HG02571 (cell line): ENCODE data around the gene ATXN7.

Experiments
- ATAC-seq: cut with Tn5 transposase; IDR thresholded peaks from one replicate; pipeline ENCODE4 v1.9.1; 2021; ENCODE audit warnings: mild to moderate bottlenecking, moderate library complexity; ENCODE audit not compliant: unreplicated experiment

The ATXN7 gene

GRCh38 chr3:63863150-63864007 lies at the start of gene ATXN7, which contains the start of gene THOC7:
Gene ATXN7 (plus strand): TSS chr3:63863867. CDS start chr3:63912599, 48,732 bp downstream.
Gene THOC7 (minus strand): TSS chr3:63863805. CDS start chr3:63863790, 15 bp downstream.
- ATAC-seq, result peak; percentile 70

GRCh38 chr3:63814237-63814636 lies 49.4 kb upstream of the ATXN7 start:
- no peak for ATAC-seq

GRCh38 chr3:63817225-63817624 lies 46.4 kb upstream of the ATXN7 start:
- no peak for ATAC-seq

GRCh38 chr3:63818282-63819150 lies 45.2 kb upstream of the ATXN7 start:
- ATAC-seq, result peak; percentile 66

GRCh38 chr3:63819151-63819398 lies 44.6 kb upstream of the ATXN7 start, which contains the start of gene C3orf49:
Gene C3orf49 (plus strand): TSS chr3:63819299. CDS start chr3:63819472, 173 bp downstream.
- no peak for ATAC-seq

GRCh38 chr3:63824309-63824708 lies 39.4 kb upstream of the ATXN7 start:
- no peak for ATAC-seq

GRCh38 chr3:63830526-63830925 lies 33.1 kb upstream of the ATXN7 start:
- no peak for ATAC-seq

GRCh38 chr3:63832395-63832794 lies 31.3 kb upstream of the ATXN7 start:
- ATAC-seq, result no peak

GRCh38 chr3:63841704-63842103 lies 22.0 kb upstream of the ATXN7 start:
- no peak for ATAC-seq

GRCh38 chr3:63842127-63842526 lies 21.5 kb upstream of the ATXN7 start:
- ATAC-seq, result no peak

- ATAC-seq, result no peak
These were observed 18.5 kb upstream of the ATXN7 start for GRCh38 chr3:63845215-63845614.

- ATAC-seq, result no peak
These were observed 15.8 kb upstream of the ATXN7 start for GRCh38 chr3:63847718-63848450.

GRCh38 chr3:63849175-63849574 lies 14.5 kb upstream of the ATXN7 start:
- no peak for ATAC-seq

GRCh38 chr3:63851287-63851686 lies 12.4 kb upstream of the ATXN7 start:
- ATAC-seq, result no peak

- ATAC-seq, result no peak
These were observed 10.6 kb upstream of the ATXN7 start for GRCh38 chr3:63853106-63853505.

GRCh38 chr3:63855333-63855940 lies 8.2 kb upstream of the ATXN7 start:
- ATAC-seq, result no peak

GRCh38 chr3:63857311-63857710 lies 6.4 kb upstream of the ATXN7 start:
- ATAC-seq, result no peak

- ATAC-seq, result no peak
These were observed 2.9 kb upstream of the ATXN7 start for GRCh38 chr3:63860776-63861175.

GRCh38 chr3:63861306-63861705 lies 2.4 kb upstream of the ATXN7 start:
- ATAC-seq, result no peak

- peak; percentile 1 for ATAC-seq
These were observed 890 bp upstream of the ATXN7 start for GRCh38 chr3:63862804-63863149.
